Mesangial cell (primary cell): ENCODE results near the gene TNP1. TPM values are rescaled to one million over a fixed set of nuclear protein-coding genes. Genes with fewer than 3 reads are reported as not detected.

Experiments
- total RNA-seq: library from RNA; depleted of rRNA; stranded (reverse); fragments of >200 nt; gene quantifications from 2 replicates; pipeline ENCODE4 v1.2.3, GENCODE V29; 2015

The TNP1 gene, protein sequence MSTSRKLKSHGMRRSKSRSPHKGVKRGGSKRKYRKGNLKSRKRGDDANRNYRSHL
- not detected in 2 replicates for total RNA-seq

DNA sequence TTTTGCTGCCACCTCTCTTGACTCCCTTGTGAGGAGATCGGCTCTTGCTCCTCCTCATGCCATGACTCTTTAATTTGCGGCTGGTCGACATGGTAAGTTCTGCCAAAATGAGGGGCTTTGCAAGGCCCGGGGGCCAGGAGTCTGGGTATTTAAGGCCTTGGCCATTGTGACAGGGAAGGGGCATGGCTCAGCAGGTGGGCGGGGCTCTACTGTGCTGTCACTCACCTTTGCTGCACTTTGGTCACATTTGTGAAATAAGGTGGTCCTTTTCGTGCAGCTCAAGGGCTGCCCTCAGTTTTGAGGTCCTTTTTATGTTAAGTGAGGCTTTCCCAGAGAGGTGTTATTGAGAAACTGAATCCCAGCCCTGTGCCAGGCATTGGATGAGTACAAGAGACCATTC lies at the start of gene TNP1:
TSS of gene TNP1 (minus strand) at position 121 of the 400 bp plus-strand sequence. CDS start at position 91, 30 bp downstream.

Other genes starting within 250 kb of the TNP1 start
- gene IGFBP2, start 226.6 kb downstream of the TNP1 start, total RNA-seq = 541 and 588 TPM in 2 replicates
- 141 and 187 TPM in 2 replicates for gene IGFBP5, start 164.5 kb downstream of the TNP1 start, total RNA-seq